COR-L47 (cell line): Measurements from ENCODE around the gene C1orf50.
A peak's percentile ranks its signal among the peaks of the same experiment; 100 is the strongest.
"Not testable (repeated sequence)": the region's sequence is repeated elsewhere in the genome, so short reads cannot be mapped to it uniquely, and the experiment has no call there.

Experiments
- DNase-seq: peaks from one replicate; lab custom pipeline; 2025; lab: John Stamatoyannopoulos, UW

The C1orf50 gene

GRCh38 chr1:42766741-42767509 is at the start of gene C1orf50, which contains the start of gene P3H1:
TSS of gene C1orf50 (plus strand) at chr1:42767249. CDS start at chr1:42767312, 63 bp downstream.
TSS of gene P3H1 (minus strand) at chr1:42767028. CDS start at chr1:42766971, 57 bp downstream.
- peak; percentile 100 for DNase-seq

- DNase-seq = no peak
Measured at GRCh38 chr1:42720868-42721267, 46.2 kb upstream of the C1orf50 start.

DNA sequence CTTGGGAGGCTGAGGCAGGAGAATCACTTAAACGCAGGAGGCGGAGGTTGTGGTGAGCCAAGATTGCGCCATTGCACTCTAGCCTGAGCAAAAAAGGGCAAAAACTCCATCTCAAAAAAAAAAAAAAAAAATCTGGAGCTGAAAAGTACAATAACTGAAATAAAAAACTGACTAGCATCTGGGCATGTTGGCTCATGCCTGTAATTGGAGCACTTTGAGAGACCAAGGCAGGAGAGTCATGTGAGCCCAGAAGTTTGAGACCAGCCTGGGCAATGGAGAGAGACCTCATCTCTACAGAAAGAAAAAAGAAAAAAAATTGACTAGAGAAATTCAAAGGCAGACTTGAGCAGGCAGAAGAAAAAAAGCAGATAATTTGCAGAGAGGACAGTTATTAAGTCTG is 45.1 kb upstream of the C1orf50 start:
- no peak for DNase-seq

GRCh38 chr1:42722403-42722802 is 44.6 kb upstream of the C1orf50 start:
- not testable (repeated sequence) for DNase-seq

DNA sequence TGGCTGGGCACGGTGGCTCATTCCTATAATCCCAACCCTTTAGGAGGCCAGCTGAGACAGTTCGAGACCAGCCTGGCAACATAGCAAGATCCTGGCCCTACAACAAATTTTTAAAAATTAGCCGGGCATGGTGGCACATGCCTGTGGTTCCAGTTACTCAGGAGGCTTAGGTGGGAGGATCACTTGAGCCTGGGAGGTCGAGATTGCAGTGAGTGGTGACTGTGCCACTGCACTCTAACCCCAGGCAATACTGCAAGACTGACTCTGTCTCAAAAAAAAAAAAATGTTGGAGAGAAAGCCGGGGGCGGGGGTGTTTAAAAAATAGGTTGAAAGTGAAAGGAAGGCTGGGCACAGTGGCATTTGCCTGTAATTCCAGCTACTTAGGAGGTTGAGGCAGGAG is 43.5 kb upstream of the C1orf50 start:
- no peak for DNase-seq

- not testable (repeated sequence) for DNase-seq
Measured at GRCh38 chr1:42725820-42726219, 41.2 kb upstream of the C1orf50 start.

DNA sequence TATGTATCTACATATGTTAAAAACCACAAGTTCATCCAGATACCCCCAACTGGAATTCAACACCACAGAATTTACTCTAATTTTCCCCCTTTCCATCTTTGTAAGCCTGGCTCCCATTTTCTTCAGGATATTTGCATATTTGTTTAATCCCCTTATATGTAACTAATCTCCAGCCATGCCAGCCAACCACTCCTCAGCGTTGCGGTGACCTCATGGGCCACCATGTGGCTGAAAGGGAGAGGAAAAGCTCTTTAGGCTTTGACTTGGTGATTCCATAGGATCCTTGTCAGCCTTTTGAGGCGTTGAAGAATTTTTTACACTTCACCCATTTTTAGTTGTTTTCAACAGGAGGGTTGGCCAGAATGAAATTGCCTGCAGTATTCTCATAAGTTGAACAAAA is 37.0 kb upstream of the C1orf50 start:
- no peak for DNase-seq

DNA sequence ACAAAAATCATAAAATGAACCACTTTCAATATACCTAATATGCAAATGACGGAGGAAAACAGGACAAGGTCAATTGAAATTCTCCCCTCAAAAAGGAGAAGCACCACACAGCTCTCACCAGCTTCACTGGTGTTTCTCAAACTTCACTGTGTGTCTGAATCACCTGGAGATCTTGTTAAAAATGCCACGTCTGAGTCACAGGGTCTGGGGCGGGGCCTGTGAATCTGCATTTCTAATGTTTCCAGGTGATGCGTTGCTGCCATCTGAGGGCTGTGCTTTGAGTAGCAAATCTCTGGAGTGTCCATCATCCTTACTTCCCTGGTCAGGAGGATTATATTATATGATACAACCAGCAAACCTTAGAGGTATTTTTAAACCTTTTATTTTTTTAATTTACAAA is 36.1 kb upstream of the C1orf50 start:
- peak; percentile 29 for DNase-seq

GRCh38 chr1:42731585-42731984 is 35.5 kb upstream of the C1orf50 start:
- DNase-seq = no peak

DNA sequence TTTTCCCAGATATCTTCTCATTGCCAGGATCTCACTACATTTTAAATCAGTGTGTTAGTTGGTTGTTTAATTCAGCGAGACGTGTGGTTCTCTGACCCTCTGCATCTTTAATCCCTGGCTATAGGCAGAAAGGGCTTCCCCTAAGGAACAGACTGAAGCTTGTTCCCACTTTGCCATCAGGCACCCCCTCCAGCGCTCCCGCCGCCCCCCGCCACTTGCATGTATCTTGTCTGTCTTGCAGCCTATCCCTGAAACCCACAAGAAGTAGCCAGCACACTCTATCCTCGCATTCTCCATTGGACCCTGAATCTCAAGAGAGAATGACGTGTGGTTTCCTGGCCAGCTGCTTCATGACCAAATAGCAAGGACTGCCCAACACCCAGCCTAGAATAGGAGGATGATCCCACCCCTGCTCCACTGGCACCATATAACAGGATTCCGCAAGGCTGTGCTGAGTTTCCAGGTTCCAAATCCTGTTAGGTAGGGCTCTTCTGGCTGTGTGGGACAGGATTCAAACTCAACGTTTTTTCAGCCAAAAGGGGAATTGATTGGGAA is 34.8 kb upstream of the C1orf50 start:
- no peak for DNase-seq

GRCh38 chr1:42733415-42734200 is 33.4 kb upstream of the C1orf50 start:
- no peak for DNase-seq

DNA sequence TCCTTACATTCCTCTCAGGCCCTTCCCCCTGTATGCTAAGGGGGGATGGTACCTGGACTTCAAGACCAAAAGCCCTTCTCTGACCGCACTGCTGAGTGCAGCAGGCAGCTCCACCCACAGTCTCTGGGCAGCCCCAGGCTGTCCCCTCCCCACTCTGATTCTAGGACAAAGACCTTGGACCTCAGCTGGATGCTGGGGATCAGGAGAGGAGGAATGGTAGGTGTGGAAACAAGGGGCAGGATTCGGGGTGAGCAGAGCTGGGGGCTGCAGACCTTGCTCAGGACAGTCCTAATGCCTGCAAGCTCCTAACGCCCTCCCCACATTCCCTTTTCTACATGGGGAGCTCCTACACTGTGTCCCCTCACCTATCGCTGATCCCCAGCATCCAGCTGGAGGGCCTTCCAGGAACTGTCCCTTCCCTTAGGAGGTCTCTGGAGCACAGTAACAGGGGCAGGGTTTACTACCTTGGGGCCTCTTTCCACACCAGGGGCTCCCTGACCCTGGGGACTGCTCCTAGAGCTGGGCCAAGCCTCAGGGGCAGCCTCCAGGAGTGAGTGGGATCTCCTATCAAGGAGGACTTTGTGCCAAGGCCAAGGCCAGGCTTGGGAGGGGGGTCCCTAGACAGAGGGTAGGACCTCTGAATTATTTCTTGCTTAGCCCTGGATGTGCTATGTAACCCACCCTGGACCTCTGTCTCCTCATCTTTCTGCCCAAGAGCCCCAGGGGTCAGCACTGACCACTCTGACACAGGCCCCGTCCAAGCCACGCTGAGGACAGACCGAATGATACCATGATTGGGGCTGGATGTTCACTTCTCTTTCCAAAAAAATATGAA is 32.6 kb upstream of the C1orf50 start:
- DNase-seq = no peak

GRCh38 chr1:42735056-42735455 is 32.0 kb upstream of the C1orf50 start:
- no peak for DNase-seq

DNA sequence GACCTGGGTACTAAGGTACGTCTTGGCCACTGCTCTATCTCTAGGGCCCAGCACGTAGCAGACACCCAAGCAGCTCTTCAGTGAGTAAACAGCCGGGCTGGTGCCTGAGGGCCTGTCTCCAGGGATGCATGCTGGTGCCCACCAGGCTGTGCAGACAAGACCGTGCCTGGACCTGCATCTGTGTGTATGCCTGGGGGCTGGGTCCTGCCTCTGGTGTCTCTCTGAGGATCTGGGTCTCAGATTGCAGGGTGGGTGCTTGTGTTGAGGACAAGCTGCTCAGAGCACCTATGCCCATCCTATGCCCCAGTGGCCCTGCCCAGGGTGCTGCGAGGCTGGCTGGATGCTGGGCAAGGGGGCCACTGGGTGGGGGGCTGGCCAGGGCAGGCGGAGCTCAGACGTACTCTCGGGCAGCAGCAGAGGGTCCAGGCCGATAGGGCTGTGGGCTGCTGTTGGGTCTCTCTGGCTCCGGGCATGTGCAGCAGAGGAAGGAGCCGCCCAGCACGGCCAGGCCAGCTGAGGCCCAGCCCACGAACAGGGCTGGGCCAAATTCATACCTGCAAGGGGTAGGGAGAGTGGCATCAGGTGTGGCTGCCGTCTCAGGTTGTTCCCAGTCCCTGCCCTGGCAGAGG is 31.5 kb upstream of the C1orf50 start:
- no peak for DNase-seq

GRCh38 chr1:42736152-42736551 is 30.9 kb upstream of the C1orf50 start:
- DNase-seq = no peak

DNA sequence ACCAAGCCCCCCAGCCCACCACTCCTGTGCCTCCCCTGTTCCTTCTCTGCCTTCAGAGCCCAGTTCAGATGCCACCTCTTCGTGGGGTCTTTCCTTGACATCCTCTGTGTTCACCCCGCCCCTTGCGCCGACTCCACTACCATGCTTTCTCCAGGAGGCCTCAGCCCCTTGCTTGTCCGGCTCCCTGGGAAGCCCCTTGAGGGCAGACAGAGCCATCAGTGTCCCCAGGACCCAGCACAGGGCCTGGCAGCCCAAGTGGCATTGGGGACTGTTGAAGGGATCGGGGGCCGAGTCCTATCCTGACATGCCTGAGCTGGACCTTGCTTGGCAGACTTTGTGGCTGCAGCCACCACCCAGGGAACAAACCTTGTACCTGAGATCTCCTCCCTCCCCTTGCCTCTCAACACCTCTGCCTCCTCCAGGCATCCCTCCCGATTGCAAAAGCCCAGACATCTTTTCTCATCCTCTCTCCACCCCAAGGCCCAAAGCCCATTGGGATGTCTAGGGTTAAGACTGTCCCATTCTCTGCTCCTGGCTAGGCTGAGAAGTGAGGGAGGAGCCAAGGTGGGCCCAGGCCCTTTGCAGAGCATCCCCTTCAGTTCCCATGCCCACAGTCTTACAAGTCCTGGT is 30.4 kb upstream of the C1orf50 start:
- DNase-seq = no peak

GRCh38 chr1:42737257-42737656 is 29.8 kb upstream of the C1orf50 start:
- no peak for DNase-seq

GRCh38 chr1:42737986-42738677 is 28.9 kb upstream of the C1orf50 start:
- no peak for DNase-seq

DNA sequence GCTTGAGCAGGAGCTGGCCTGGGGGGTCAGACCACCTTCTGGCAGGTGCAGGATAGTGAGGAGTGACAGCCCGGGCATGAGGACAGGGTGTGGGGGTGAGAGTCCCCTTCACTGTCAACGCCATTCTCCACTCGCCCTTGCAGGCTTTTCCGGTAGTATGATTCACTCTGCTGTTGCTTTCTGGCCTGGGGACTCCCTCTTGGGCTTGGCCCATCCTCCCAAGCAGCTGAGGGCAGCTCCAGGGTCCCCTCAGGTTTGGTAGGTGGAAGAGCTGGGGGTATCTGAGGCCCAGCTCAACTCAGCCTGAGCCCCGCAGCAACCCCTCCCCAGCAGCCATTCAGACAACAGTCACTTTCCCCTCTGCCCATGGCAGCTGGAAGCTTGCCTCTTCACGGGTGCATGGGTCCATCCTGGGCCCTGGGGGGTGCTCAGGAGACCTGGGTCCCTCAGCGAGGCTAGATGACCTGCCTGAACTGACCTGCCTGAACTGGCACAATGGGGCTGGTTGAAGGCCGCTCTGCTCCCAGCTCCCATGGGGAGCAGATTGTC is 28.3 kb upstream of the C1orf50 start:
- DNase-seq = no peak
